HG02642 (cell line): Measurements from ENCODE around the gene SLC17A1.

Experiments used
- ATAC-seq: cut with Tn5 transposase; IDR thresholded peaks from one replicate; pipeline ENCODE4 v1.9.1; 2021; ENCODE audit warnings: mild to moderate bottlenecking; ENCODE audit not compliant: unreplicated experiment, poor library complexity

SLC17A1 gene

GRCh38 chr6:25834950-25835349 is 3.1 kb upstream of the SLC17A1 start:
- no peak for ATAC-seq

- no peak for ATAC-seq
Measured at GRCh38 chr6:25833136-25833535, 1.3 kb upstream of the SLC17A1 start.

- no peak for ATAC-seq
Measured at GRCh38 chr6:25832670-25833069, 818 bp upstream of the SLC17A1 start.

- no peak for ATAC-seq
Measured at GRCh38 chr6:25832307-25832662, 433 bp upstream of the SLC17A1 start.

GRCh38 chr6:25830458-25830857 is 1.4 kb downstream of the SLC17A1 start:
- no peak for ATAC-seq

GRCh38 chr6:25829375-25829774 is 2.5 kb downstream of the SLC17A1 start:
- ATAC-seq: peak; percentile 83

GRCh38 chr6:25821341-25821740 is 10.5 kb downstream of the SLC17A1 start:
- no peak for ATAC-seq

- no peak for ATAC-seq
Measured at GRCh38 chr6:25816252-25816651, 15.6 kb downstream of the SLC17A1 start.

GRCh38 chr6:25815194-25815593 is 16.7 kb downstream of the SLC17A1 start:
- no peak for ATAC-seq

GRCh38 chr6:25804804-25805203 is 27.0 kb downstream of the SLC17A1 start:
- ATAC-seq: no peak

GRCh38 chr6:25801436-25801835 is 30.4 kb downstream of the SLC17A1 start:
- ATAC-seq: no peak

- ATAC-seq: no peak
Measured at GRCh38 chr6:25794784-25795183, 37.1 kb downstream of the SLC17A1 start.

- no peak for ATAC-seq
Measured at GRCh38 chr6:25793970-25794369, 37.9 kb downstream of the SLC17A1 start.

- ATAC-seq: no peak
Measured at GRCh38 chr6:25792016-25792415, 39.8 kb downstream of the SLC17A1 start.

- no peak for ATAC-seq
Measured at GRCh38 chr6:25789475-25789874, 42.4 kb downstream of the SLC17A1 start.

- ATAC-seq: no peak
Measured at GRCh38 chr6:25788305-25788922, 43.4 kb downstream of the SLC17A1 start.

GRCh38 chr6:25787428-25787827 is 44.4 kb downstream of the SLC17A1 start:
- ATAC-seq: no peak

- ATAC-seq: no peak
Measured at GRCh38 chr6:25781134-25781533, 50.7 kb downstream of the SLC17A1 start.

GRCh38 chr6:25777856-25778649 is 53.8 kb downstream of the SLC17A1 start:
- ATAC-seq: no peak

GRCh38 chr6:25777031-25777430 is 54.8 kb downstream of the SLC17A1 start:
- no peak for ATAC-seq

- ATAC-seq: no peak
Measured at GRCh38 chr6:25774120-25774715, 57.6 kb downstream of the SLC17A1 start.

- no peak for ATAC-seq
Measured at GRCh38 chr6:25769983-25770382, 61.9 kb downstream of the SLC17A1 start.
